Activated naive CD4-positive, alpha-beta T cell treated with anti-CD3 and anti-CD28 coated beads, Interleukin-2, amount 50 U/mL, for 24 hours (primary cell): ENCODE results near the gene GPR156.
"Not testable (repeated sequence)": the region's sequence is repeated elsewhere in the genome, so short reads cannot be mapped to it uniquely, and the experiment has no call there.

Experiments
- H3K27ac Mint-ChIP-seq: one replicate; pipeline ENCODE4 v1.8.0; 2021; ENCODE audit warnings: mild to moderate bottlenecking, mixed read lengths
- H3K27me3 Mint-ChIP-seq: one replicate; pipeline ENCODE4 v1.8.0; 2021; ENCODE audit warnings: mixed read lengths
- H3K36me3 Mint-ChIP-seq: one replicate; pipeline ENCODE4 v1.8.0; 2021; ENCODE audit warnings: mixed read lengths
- H3K4me1 Mint-ChIP-seq: one replicate; pipeline ENCODE4 v1.8.0; 2021; ENCODE audit warnings: mixed read lengths
- H3K4me3 Mint-ChIP-seq: one replicate; pipeline ENCODE4 v1.8.0; 2021; ENCODE audit warnings: mild to moderate bottlenecking, mixed read lengths
- H3K9me3 Mint-ChIP-seq: one replicate; pipeline ENCODE4 v1.8.0; 2021; ENCODE audit warnings: mixed read lengths

GPR156 gene

GRCh38 chr3:120284747-120285507, at the start of gene GPR156:
Gene GPR156, minus strand, starts transcription at chr3:120285222. Its CDS starts 41,124 bp downstream, at chr3:120244098.
- peak within 1 kb of the TSS; percentile 12 for H3K4me3 Mint-ChIP-seq
- H3K27me3 Mint-ChIP-seq, result peaks cover 42% of the 10 kb centered on the region

DNA sequence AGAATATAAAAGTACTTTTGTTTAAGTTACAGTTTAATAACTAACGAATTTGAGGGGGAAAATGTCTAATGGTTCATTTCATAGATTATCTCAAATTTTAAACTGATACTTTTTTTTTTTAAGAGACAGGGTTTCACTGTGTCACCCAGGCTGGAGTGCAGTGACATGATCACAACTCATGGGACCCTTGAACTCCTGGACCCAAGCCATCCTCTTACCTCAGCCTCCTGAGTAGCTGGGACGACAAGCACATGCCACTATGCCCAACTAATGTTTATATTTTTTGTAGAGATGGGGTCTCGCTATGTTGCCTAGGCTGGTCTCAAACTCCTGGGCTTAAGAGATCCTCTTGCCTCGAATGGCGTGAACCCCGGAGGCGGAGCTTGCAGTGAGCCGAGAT, 47.6 kb upstream of the GPR156 start:
- Mint-ChIP-seq H3K27me3 (no peaks in the 10 kb centered on the region), H3K4me3 (no peak overlapping the region), H3K9me3 (no peaks in the 10 kb centered on the region), H3K4me1 (peaks cover 15% of the 10 kb centered on the region), H3K27ac (no peak overlapping the region), H3K36me3 (peaks cover 25% of the 10 kb centered on the region)

More at GRCh38 chr3:120284747-120285507, at the start of gene GPR156:
- Mint-ChIP-seq H3K9me3 (no peaks in the 10 kb centered on the region), H3K4me1 (peaks cover 3% of the 10 kb centered on the region), H3K27ac (no peak within 1 kb of the TSS), H3K36me3 (no peaks in the 10 kb centered on the region)

DNA sequence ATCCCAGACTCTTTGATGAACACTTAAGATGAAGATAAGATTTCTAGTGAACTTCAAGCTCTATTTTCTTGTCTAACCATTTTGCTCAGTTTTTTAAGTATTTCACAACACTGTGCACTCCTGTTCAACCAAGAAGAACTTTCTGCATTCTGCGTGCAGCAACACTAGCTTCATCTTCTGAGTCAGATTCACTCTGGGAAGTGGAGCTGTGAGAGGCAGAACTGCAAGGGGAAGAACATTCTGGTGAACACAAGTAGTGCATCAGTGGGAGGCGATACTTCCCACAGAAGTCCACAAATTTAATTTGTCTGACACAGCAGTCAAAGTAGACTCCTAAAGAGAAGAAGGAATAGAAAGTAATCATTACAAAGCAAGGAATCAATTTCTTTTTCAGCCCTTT, 46.1 kb upstream of the GPR156 start:
- Mint-ChIP-seq H3K27ac (no peak overlapping the region), H3K4me1 (peaks cover 3% of the 10 kb centered on the region), H3K9me3 (no peaks in the 10 kb centered on the region), H3K4me3 (no peak overlapping the region), H3K27me3 (no peaks in the 10 kb centered on the region), H3K36me3 (peaks cover 28% of the 10 kb centered on the region)

DNA sequence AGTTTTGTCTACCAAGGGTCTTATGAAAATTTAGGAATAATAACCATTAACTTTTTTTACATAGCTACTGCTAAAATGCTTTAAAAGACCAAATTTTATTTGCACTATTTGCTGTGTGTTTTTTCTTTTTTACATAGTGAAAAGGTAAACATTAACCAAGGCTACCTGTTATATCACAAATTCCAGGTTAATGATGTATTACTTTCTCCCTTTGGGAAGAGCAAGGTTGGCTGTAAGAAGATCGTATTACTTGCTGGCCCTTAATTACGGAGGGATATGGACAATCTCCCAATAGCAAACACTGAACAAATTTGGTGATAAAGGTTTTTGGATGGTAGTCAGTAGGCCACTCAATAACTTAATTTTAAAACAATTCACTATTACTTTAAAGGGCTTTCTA, 41.8 kb upstream of the GPR156 start:
- Mint-ChIP-seq H3K27ac (no peak overlapping the region), H3K36me3 (peaks cover 26% of the 10 kb centered on the region), H3K9me3 (peaks cover 4% of the 10 kb centered on the region), H3K27me3 (no peaks in the 10 kb centered on the region), H3K4me3 (no peak overlapping the region), H3K4me1 (peaks cover 15% of the 10 kb centered on the region)

GRCh38 chr3:120324190-120324589, 39.2 kb upstream of the GPR156 start:
- Mint-ChIP-seq H3K27me3 (no peaks in the 10 kb centered on the region), H3K27ac (peak overlapping the region; percentile 79), H3K4me3 (no peak overlapping the region), H3K4me1 (peaks cover 15% of the 10 kb centered on the region), H3K36me3 (peaks cover 28% of the 10 kb centered on the region), H3K9me3 (peaks cover 4% of the 10 kb centered on the region)

GRCh38 chr3:120323761-120324160, 38.7 kb upstream of the GPR156 start:
- Mint-ChIP-seq H3K36me3 (peaks cover 27% of the 10 kb centered on the region), H3K27ac (peak overlapping the region; percentile 79), H3K4me1 (peaks cover 15% of the 10 kb centered on the region)
- not testable (repeated sequence) for H3K4me3 Mint-ChIP-seq, H3K27me3 Mint-ChIP-seq, H3K9me3 Mint-ChIP-seq

DNA sequence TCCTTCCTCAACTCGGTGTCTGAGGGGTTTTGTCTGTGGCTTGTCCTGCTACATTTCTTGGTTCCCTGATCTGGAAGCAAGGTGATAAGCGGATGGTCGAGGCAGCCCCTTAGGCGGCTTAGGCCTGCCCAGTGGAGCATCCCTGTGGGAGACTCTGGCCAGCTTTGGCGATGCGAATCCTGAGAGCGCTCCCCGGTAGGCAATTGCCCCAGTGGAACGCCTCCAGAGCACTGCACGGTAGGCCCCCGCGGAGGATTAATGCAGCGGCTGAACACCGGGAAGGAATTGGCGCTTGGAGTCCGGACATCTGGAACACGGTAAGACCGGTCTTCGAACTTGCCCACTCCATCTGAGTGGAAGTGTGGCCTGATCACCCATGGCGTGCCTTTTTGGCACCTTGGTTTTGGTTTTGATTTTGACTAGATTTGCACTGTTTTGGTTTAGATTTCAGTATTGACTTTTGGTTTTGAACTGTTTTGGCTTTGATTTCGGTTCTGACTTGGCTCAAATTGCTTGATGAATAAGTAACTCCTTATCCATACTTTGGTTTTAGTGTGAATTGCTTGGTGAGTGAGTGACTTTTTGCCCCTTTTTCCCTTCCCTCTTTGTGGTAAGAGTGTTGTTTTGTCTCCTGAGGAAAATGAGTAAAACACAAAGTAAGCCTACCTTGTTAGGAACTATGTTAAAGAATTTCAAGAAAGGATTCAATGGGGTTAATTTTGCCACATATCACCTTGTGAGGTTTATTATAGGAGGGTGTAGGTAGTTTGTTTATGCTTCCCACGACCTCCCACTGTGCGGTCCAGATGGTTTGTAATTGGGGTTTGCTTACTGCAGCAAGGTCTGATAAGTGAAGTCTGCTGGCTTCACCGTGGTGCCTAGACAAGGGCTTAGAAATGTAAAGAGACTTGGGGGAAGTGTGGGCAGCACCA, 27.1 kb upstream of the GPR156 start:
- Mint-ChIP-seq H3K4me1 (no peaks in the 10 kb centered on the region), H3K27ac (no peak overlapping the region), H3K36me3 (peaks cover 19% of the 10 kb centered on the region), H3K9me3 (peaks cover 12% of the 10 kb centered on the region), H3K27me3 (no peaks in the 10 kb centered on the region), H3K4me3 (no peak overlapping the region)

GRCh38 chr3:120306519-120307455, 21.8 kb upstream of the GPR156 start:
- Mint-ChIP-seq H3K36me3 (no peaks in the 10 kb centered on the region), H3K27ac (no peak overlapping the region), H3K9me3 (no peaks in the 10 kb centered on the region), H3K4me3 (no peak overlapping the region), H3K27me3 (peaks cover 1% of the 10 kb centered on the region), H3K4me1 (no peaks in the 10 kb centered on the region)

- Mint-ChIP-seq H3K9me3 (no peaks in the 10 kb centered on the region), H3K4me3 (no peak overlapping the region), H3K27ac (no peak overlapping the region), H3K27me3 (peaks cover 1% of the 10 kb centered on the region), H3K36me3 (no peaks in the 10 kb centered on the region), H3K4me1 (no peaks in the 10 kb centered on the region)
These were observed 19.6 kb upstream of the GPR156 start for GRCh38 chr3:120304616-120305015.

DNA sequence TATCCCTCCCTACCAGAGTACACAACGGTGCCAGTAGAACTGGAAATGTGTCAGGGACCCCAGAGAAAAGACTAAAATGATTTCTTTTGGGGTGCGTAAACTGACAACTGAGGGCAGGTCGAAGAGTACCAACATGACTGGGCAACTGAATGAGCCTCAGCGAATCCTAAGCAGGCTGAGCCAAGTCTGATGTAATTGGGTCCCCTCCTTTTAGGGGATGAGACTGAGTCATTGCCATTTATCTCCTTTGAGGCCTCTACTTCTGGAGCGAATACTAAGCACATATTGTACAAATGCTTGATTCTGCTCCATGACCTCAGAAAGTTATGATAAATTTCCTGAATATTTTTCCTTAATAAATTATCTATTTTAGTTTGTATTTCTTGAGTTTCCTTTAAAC, 17.3 kb upstream of the GPR156 start:
- H3K9me3 Mint-ChIP-seq, result no peaks in the 10 kb centered on the region
- H3K27ac Mint-ChIP-seq, result no peak overlapping the region
- no peaks in the 10 kb centered on the region for H3K36me3 Mint-ChIP-seq
- H3K4me1 Mint-ChIP-seq, result no peaks in the 10 kb centered on the region
- peaks cover 2% of the 10 kb centered on the region for H3K27me3 Mint-ChIP-seq
- H3K4me3 Mint-ChIP-seq, result no peak overlapping the region

GRCh38 chr3:120300971-120301370, 15.9 kb upstream of the GPR156 start:
- Mint-ChIP-seq H3K9me3 (no peaks in the 10 kb centered on the region), H3K36me3 (no peaks in the 10 kb centered on the region), H3K4me3 (no peak overlapping the region), H3K27me3 (peaks cover 3% of the 10 kb centered on the region), H3K27ac (no peak overlapping the region), H3K4me1 (no peaks in the 10 kb centered on the region)

DNA sequence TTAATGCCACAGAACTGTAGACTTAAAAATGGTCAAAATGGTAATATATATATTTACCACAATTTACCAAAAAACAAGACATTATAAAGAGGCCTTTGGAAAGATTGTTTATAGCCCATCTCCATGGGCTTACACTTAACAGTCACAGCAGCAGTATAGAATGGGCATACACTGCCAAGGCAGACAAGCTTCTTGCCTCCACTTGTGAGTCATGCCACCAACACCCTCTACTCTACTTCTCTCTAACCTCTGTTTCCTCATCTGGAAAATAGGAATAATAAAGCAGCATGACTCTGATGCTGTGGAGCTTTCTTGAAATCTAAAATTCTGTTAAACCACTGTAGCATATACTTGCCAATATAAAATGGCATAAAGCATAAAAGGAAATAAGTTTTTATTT, 14.4 kb upstream of the GPR156 start:
- H3K4me3 Mint-ChIP-seq, result no peak overlapping the region
- H3K36me3 Mint-ChIP-seq, result no peaks in the 10 kb centered on the region
- no peaks in the 10 kb centered on the region for H3K9me3 Mint-ChIP-seq
- no peaks in the 10 kb centered on the region for H3K4me1 Mint-ChIP-seq
- no peak overlapping the region for H3K27ac Mint-ChIP-seq
- H3K27me3 Mint-ChIP-seq, result peaks cover 2% of the 10 kb centered on the region

DNA sequence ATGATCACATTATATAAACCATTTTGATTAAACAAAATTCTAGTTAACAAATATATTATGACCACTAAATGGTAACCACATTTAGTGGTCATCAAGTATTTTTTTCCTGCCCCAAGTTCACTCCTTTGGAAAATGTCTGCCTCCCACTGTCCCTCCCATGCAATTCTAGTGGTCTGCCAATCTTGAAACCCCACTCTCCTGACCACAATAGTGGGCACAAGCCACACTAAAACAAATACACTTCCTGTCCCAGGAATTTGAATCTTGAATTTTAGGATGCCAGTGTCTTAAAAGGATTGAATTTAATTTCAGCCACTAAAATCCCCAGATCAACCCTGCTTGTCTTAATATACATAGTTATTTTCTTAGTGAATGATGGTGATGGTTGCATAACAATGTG, 14.0 kb upstream of the GPR156 start:
- Mint-ChIP-seq H3K27me3 (peaks cover 3% of the 10 kb centered on the region), H3K4me1 (no peaks in the 10 kb centered on the region)

DNA sequence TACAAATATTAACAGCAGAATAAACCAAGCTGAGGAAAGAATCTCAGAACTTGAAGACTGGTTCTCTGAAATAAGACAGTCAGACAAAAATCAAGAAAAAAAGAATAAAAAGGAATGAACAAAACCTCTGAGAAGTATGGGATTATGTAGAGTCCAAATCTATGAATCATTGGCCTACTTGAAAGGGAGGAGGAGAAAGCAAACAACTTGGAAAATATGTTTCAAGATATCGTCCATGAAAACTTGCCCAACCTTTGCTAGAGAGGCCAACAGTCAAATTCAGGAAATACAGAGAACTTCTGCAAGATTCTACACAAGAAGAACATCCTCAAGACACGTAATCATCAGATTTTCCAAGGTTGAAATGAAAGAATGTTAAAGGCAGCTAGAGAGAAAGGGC, 6.5 kb upstream of the GPR156 start:
- not testable (repeated sequence) for H3K9me3 Mint-ChIP-seq, H3K4me3 Mint-ChIP-seq, H3K4me1 Mint-ChIP-seq, H3K27ac Mint-ChIP-seq, H3K36me3 Mint-ChIP-seq
- peaks cover 16% of the 10 kb centered on the region for H3K27me3 Mint-ChIP-seq

More for the DNA sequence above, 14.0 kb upstream of the GPR156 start:
- Mint-ChIP-seq H3K4me3 (no peak overlapping the region), H3K36me3 (no peaks in the 10 kb centered on the region), H3K27ac (no peak overlapping the region), H3K9me3 (no peaks in the 10 kb centered on the region)

- no peaks in the 10 kb centered on the region for H3K36me3 Mint-ChIP-seq
- peaks cover 28% of the 10 kb centered on the region for H3K27me3 Mint-ChIP-seq
- H3K4me3 Mint-ChIP-seq, result no peak overlapping the region
- H3K27ac Mint-ChIP-seq, result no peak overlapping the region
- H3K9me3 Mint-ChIP-seq, result peaks cover 4% of the 10 kb centered on the region
- H3K4me1 Mint-ChIP-seq, result peaks cover 2% of the 10 kb centered on the region
These were observed 4.6 kb upstream of the GPR156 start for GRCh38 chr3:120289636-120290035.
